Astrocyte (in vitro differentiated cells and primary cell): ENCODE data around the gene EGFLAM.

Experiments
- EZH2 ChIP-seq: IDR thresholded peaks from 2 replicates; pipeline ENCODE4 v1.6.1; 2012; ENCODE audit warnings: mild to moderate bottlenecking, low read length, inconsistent platforms; ENCODE audit not compliant: insufficient read depth
- TF ChIP-seq, protein P1 (sequence below): IDR thresholded peaks from 2 replicates; pipeline ENCODE4 v1.5.1; 2011; ENCODE audit warnings: low read depth, mild to moderate bottlenecking, inconsistent platforms, low read length, moderate library complexity; ENCODE audit not compliant: insufficient read depth

DNA sequence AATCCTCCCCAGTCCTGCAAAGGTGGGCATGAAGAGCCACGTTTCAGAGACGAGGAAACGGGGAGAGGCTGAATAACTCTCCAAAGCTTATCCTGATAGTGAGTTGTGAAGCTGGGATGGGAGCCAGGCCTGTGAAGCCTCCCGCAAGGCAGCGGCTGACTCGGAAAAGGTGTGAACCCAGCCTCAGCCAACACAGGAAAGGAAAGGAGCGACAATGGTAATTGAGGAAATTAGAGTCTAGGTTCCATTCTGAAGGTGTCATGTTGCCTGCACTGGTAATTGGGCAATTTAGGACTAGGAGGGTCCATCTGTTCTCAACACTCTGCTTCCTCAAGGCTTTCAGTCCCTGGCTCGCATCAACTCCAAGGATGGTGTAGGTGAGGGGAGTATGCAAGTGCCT, 214.6 kb downstream of the EGFLAM start:
- TF ChIP-seq EZH2: no peak
- TF ChIP-seq, protein P1, sequence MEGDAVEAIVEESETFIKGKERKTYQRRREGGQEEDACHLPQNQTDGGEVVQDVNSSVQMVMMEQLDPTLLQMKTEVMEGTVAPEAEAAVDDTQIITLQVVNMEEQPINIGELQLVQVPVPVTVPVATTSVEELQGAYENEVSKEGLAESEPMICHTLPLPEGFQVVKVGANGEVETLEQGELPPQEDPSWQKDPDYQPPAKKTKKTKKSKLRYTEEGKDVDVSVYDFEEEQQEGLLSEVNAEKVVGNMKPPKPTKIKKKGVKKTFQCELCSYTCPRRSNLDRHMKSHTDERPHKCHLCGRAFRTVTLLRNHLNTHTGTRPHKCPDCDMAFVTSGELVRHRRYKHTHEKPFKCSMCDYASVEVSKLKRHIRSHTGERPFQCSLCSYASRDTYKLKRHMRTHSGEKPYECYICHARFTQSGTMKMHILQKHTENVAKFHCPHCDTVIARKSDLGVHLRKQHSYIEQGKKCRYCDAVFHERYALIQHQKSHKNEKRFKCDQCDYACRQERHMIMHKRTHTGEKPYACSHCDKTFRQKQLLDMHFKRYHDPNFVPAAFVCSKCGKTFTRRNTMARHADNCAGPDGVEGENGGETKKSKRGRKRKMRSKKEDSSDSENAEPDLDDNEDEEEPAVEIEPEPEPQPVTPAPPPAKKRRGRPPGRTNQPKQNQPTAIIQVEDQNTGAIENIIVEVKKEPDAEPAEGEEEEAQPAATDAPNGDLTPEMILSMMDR: no peak
